OCI-LY1 (cell line): ENCODE measurements around the gene TBXAS1.

Source experiments
- H2AFZ ChIP-seq: fragments of 200-600 bp; sonication (generic), shearing (Covaris generic); 2 replicates; pipeline ENCODE4 v1.6.0; 2014; ENCODE audit warnings: antibody characterized with exemption, mild to moderate bottlenecking, low read length
- H3F3A ChIP-seq: fragments of 200-600 bp; sonication (generic), shearing (Covaris generic); 2 replicates; pipeline ENCODE4 v1.6.0; 2014; ENCODE audit warnings: mild to moderate bottlenecking, antibody characterized with exemption, low read length, moderate library complexity; ENCODE audit not compliant: insufficient read depth
- H3K27ac ChIP-seq: fragments of 200-600 bp; sonication (generic); 2 replicates; pipeline ENCODE4 v1.5.1; 2014; ENCODE audit warnings: low read length, mixed run types, mild to moderate bottlenecking, low read depth; ENCODE audit not compliant: poor library complexity, severe bottlenecking
- H3K27me3 ChIP-seq: fragments of 200-600 bp; sonication (generic); 2 replicates; pipeline ENCODE4 v1.6.0; 2014; ENCODE audit warnings: antibody characterized with exemption, mild to moderate bottlenecking, low read length, moderate library complexity; ENCODE audit not compliant: insufficient read depth
- H3K36me3 ChIP-seq: fragments of 200-600 bp; sonication (generic); 2 replicates; pipeline ENCODE4 v1.6.1; 2014; ENCODE audit warnings: mild to moderate bottlenecking, antibody characterized with exemption, low read length, moderate library complexity, mixed read lengths; ENCODE audit not compliant: insufficient read depth
- H3K4me1 ChIP-seq: fragments of 200-600 bp; sonication (generic); 2 replicates; pipeline ENCODE4 v1.5.1; 2014; ENCODE audit warnings: mild to moderate bottlenecking, low read length, moderate library complexity; ENCODE audit not compliant: insufficient read depth, severe bottlenecking
- H3K4me2 ChIP-seq: fragments of 200-600 bp; sonication (generic), shearing (Covaris generic); 2 replicates; pipeline ENCODE4 v1.6.1; 2014; ENCODE audit warnings: low read length
- H3K4me3 ChIP-seq: fragments of 200-600 bp; sonication (generic); 2 replicates; pipeline ENCODE4 v1.5.1; 2014; ENCODE audit warnings: low read length, low read depth, mild to moderate bottlenecking, mixed read lengths; ENCODE audit not compliant: poor library complexity, severe bottlenecking
- H3K79me2 ChIP-seq: fragments of 200-600 bp; shearing (Covaris generic); 2 replicates; pipeline ENCODE4 v1.6.1; 2016; ENCODE audit warnings: mixed run types, low read length, mixed read lengths; ENCODE audit not compliant: insufficient read depth
- H3K9ac ChIP-seq: fragments of 200-600 bp; sonication (generic), shearing (Covaris generic); 2 replicates; pipeline ENCODE4 v1.6.1; 2014; ENCODE audit warnings: mild to moderate bottlenecking, low read length, mixed read lengths
- H3K9me2 ChIP-seq: fragments of 200-600 bp; sonication (generic), shearing (Covaris generic); 2 replicates; pipeline ENCODE4 v1.6.1; 2014; ENCODE audit warnings: low read depth, mild to moderate bottlenecking, low read length, mixed read lengths
- H3K9me3 ChIP-seq: fragments of 200-600 bp; shearing (Covaris generic); 2 replicates; pipeline ENCODE4 v1.6.1; 2014; ENCODE audit warnings: low read length, mixed read lengths
- H4K20me1 ChIP-seq: fragments of 200-600 bp; sonication (generic), shearing (Covaris generic); 2 replicates; pipeline ENCODE4 v1.6.0; 2016; ENCODE audit warnings: mild to moderate bottlenecking, low read length; ENCODE audit not compliant: insufficient read depth
- CTCF ChIP-seq: fragments of 200-600 bp; sonication (generic), shearing (Covaris generic); IDR thresholded peaks from 2 replicates; pipeline ENCODE4 v1.5.1; 2017; ENCODE audit warnings: mild to moderate bottlenecking, antibody characterized with exemption, low read length, moderate library complexity, mixed read lengths
- EZH2 ChIP-seq: fragments of 200-600 bp; sonication (generic), shearing (Covaris generic); IDR thresholded peaks from 2 replicates; pipeline ENCODE4 v1.8.0; 2017; ENCODE audit warnings: borderline replicate concordance, mixed run types, mild to moderate bottlenecking, antibody characterized with exemption, low read length, moderate library complexity, mixed read lengths

Gene TBXAS1

GRCh38 chr7:139883814-139884213 lies 54.8 kb downstream of the TBXAS1 start:
- no peaks in the 10 kb centered on the region for H3K9me2 ChIP-seq
- no peak overlapping the region for H3K4me3 ChIP-seq
- no peaks in the 10 kb centered on the region for H3K9me3 ChIP-seq
- H3K4me1 ChIP-seq: no peaks in the 10 kb centered on the region
- H2AFZ ChIP-seq: no peak overlapping the region
- no peaks in the 10 kb centered on the region for H3K27me3 ChIP-seq
- H3K79me2 ChIP-seq: no peaks in the 10 kb centered on the region
- no peak overlapping the region for H3K4me2 ChIP-seq
- H3K27ac ChIP-seq: no peak overlapping the region
- H3K9ac ChIP-seq: no peak overlapping the region
- TF ChIP-seq EZH2: no peak
- TF ChIP-seq CTCF: no peak
- H3F3A ChIP-seq: no peaks in the 10 kb centered on the region
- H3K36me3 ChIP-seq: no peaks in the 10 kb centered on the region
- no peaks in the 10 kb centered on the region for H4K20me1 ChIP-seq

DNA sequence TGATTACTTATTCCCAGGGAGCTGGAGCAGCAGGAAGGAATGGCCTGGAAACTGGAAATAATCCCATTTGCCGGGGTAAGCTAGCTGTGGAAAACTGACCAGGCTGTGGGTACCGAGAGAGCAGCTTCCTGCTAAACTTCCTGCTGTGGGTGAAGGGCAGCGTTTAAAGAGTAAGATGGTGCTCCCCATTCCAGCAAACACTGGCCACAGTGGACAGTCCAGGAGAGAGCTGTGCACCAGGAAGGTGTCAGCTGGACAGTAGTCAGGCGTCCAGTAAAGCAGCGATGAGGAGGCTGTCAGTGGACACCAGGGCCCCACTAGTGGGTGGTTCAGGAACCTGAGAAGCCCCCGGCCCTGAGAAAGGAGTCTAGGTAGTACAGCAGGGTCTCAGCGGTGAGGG lies 55.4 kb downstream of the TBXAS1 start:
- H3F3A ChIP-seq: no peaks in the 10 kb centered on the region
- no peak for TF ChIP-seq CTCF
- no peak for TF ChIP-seq EZH2

GRCh38 chr7:139885511-139885910 lies 56.4 kb downstream of the TBXAS1 start:
- Histone ChIP-seq H3K9ac (no peak overlapping the region), H3K27me3 (no peaks in the 10 kb centered on the region), H3K36me3 (no peaks in the 10 kb centered on the region), H3K9me2 (no peaks in the 10 kb centered on the region), H2AFZ (no peak overlapping the region), H3K79me2 (no peaks in the 10 kb centered on the region), H3K9me3 (no peaks in the 10 kb centered on the region), H3K27ac (no peak overlapping the region), H3K4me1 (no peaks in the 10 kb centered on the region), H3K4me2 (no peak overlapping the region), H4K20me1 (no peaks in the 10 kb centered on the region), H3K4me3 (no peak overlapping the region), H3F3A (no peaks in the 10 kb centered on the region)
- TF ChIP-seq EZH2 (no peak), CTCF (no peak)

More for the DNA sequence above, 55.4 kb downstream of the TBXAS1 start:
- H3K9me3 ChIP-seq: no peaks in the 10 kb centered on the region
- H3K4me3 ChIP-seq: no peak overlapping the region
- H4K20me1 ChIP-seq: no peaks in the 10 kb centered on the region
- no peaks in the 10 kb centered on the region for H3K27me3 ChIP-seq
- H3K27ac ChIP-seq: no peak overlapping the region
- H3K36me3 ChIP-seq: no peaks in the 10 kb centered on the region
- H3K79me2 ChIP-seq: no peaks in the 10 kb centered on the region
- no peaks in the 10 kb centered on the region for H3K4me1 ChIP-seq
- H3K9ac ChIP-seq: no peak overlapping the region
- no peak overlapping the region for H3K4me2 ChIP-seq
- no peak overlapping the region for H2AFZ ChIP-seq
- H3K9me2 ChIP-seq: no peaks in the 10 kb centered on the region
